GM18870 (cell line): ENCODE measurements around the gene FADS3.

Experiments
- ATAC-seq: cut with Tn5 transposase; IDR thresholded peaks from one replicate; pipeline ENCODE4 v1.9.1; 2021; ENCODE audit warnings: moderate library complexity; ENCODE audit not compliant: unreplicated experiment

FADS3 gene

GRCh38 chr11:61914471-61915171 is 23.3 kb upstream of the FADS3 start:
- ATAC-seq: no peak

GRCh38 chr11:61913699-61914395 is 22.5 kb upstream of the FADS3 start:
- ATAC-seq: no peak

- ATAC-seq: no peak
Measured at GRCh38 chr11:61912991-61913698, 21.8 kb upstream of the FADS3 start.

GRCh38 chr11:61912530-61912898 is 21.2 kb upstream of the FADS3 start:
- no peak for ATAC-seq

- no peak for ATAC-seq
Measured at GRCh38 chr11:61911701-61912529, 20.6 kb upstream of the FADS3 start.

- no peak for ATAC-seq
Measured at GRCh38 chr11:61911128-61911700, 19.9 kb upstream of the FADS3 start.

GRCh38 chr11:61910187-61911127 is 19.1 kb upstream of the FADS3 start:
- ATAC-seq: no peak

GRCh38 chr11:61908730-61909316 is 17.5 kb upstream of the FADS3 start:
- ATAC-seq: no peak

- no peak for ATAC-seq
Measured at GRCh38 chr11:61907871-61908729, 16.8 kb upstream of the FADS3 start.

GRCh38 chr11:61907282-61907681 is 15.9 kb upstream of the FADS3 start:
- ATAC-seq: no peak

GRCh38 chr11:61906522-61906909 is 15.2 kb upstream of the FADS3 start:
- ATAC-seq: no peak

GRCh38 chr11:61905801-61906521 is 14.6 kb upstream of the FADS3 start:
- ATAC-seq: no peak

GRCh38 chr11:61905067-61905696 is 13.8 kb upstream of the FADS3 start:
- ATAC-seq: no peak

GRCh38 chr11:61904539-61905048 is 13.2 kb upstream of the FADS3 start:
- ATAC-seq: no peak

GRCh38 chr11:61903845-61904244 is 12.5 kb upstream of the FADS3 start:
- no peak for ATAC-seq

- no peak for ATAC-seq
Measured at GRCh38 chr11:61902313-61902712, 11.0 kb upstream of the FADS3 start.

GRCh38 chr11:61901397-61901796 is 10.1 kb upstream of the FADS3 start:
- ATAC-seq: no peak
